Activated CD4-positive, alpha-beta T cell treated with anti-CD3 and anti-CD28 coated beads, Interleukin-2, amount 50 U/mL, for 24 hours (primary cell): Measurements from ENCODE around the gene KDM4B.

Experiments used
- DNase-seq, 2 donors: peaks; one replicate each; pipeline ENCODE4 v3.0.0-alpha.2; 2020; ENCODE audit warnings: low read depth in 1 of 2, low spot score in 1 of 2

KDM4B gene

GRCh38 chr19:5120321-5120720 is 151.4 kb downstream of the KDM4B start:
- DNase-seq: no peak

GRCh38 chr19:5120833-5121232 is 151.9 kb downstream of the KDM4B start:
- no peak for DNase-seq

- no peak for DNase-seq
Observed at GRCh38 chr19:5121266-5122120, 152.6 kb downstream of the KDM4B start.

- no peak for DNase-seq
Observed at GRCh38 chr19:5122121-5122400, 153.1 kb downstream of the KDM4B start.

- no peak for DNase-seq
Observed at GRCh38 chr19:5122671-5123409, 153.9 kb downstream of the KDM4B start.

GRCh38 chr19:5123646-5124045 is 154.7 kb downstream of the KDM4B start:
- DNase-seq: no peak

- DNase-seq: no peak
Observed at GRCh38 chr19:5124111-5124855, 155.4 kb downstream of the KDM4B start.

GRCh38 chr19:5125376-5125775 is 156.5 kb downstream of the KDM4B start:
- no peak for DNase-seq

- no peak for DNase-seq
Observed at GRCh38 chr19:5125797-5126497, 157.0 kb downstream of the KDM4B start.

GRCh38 chr19:5126498-5127223 is 157.7 kb downstream of the KDM4B start:
- DNase-seq: no peak

GRCh38 chr19:5127717-5128116 is 158.8 kb downstream of the KDM4B start:
- no peak for DNase-seq

GRCh38 chr19:5128251-5128935 is 159.5 kb downstream of the KDM4B start:
- DNase-seq: no peak

- DNase-seq: no peak
Observed at GRCh38 chr19:5128936-5129389, 160.1 kb downstream of the KDM4B start.

- no peak for DNase-seq
Observed at GRCh38 chr19:5129691-5130090, 160.8 kb downstream of the KDM4B start.

GRCh38 chr19:5130371-5131030 is 161.6 kb downstream of the KDM4B start:
- DNase-seq: peak; percentile 4 to 27

- no peak for DNase-seq
Observed at GRCh38 chr19:5131031-5131505, 162.2 kb downstream of the KDM4B start.

- no peak for DNase-seq
Observed at GRCh38 chr19:5131506-5132205, 162.7 kb downstream of the KDM4B start.

GRCh38 chr19:5132206-5132560 is 163.3 kb downstream of the KDM4B start:
- DNase-seq: no peak
